HepG2 (cell line): ENCODE results near the gene KCNIP4. TPM values are rescaled to one million over a fixed set of nuclear protein-coding genes. Genes with fewer than 3 reads are reported as not detected.

Source experiments
- CAMTA2 ChIP-seq: sonication (generic); formaldehyde crosslinking; IDR thresholded peaks from 2 replicates; pipeline ENCODE4 v1.4.0; 2020; ENCODE audit warnings: mild to moderate bottlenecking, missing genetic modification reagents, borderline replicate concordance
- GLMP ChIP-seq: sonication (generic); formaldehyde crosslinking; IDR thresholded peaks from 2 replicates; pipeline ENCODE4 v1.9.0; 2021; ENCODE audit warnings: missing genetic modification reagents, mild to moderate bottlenecking, borderline replicate concordance
- JARID2 ChIP-seq: sonication (generic); formaldehyde crosslinking; IDR thresholded peaks from 2 replicates; pipeline ENCODE4 v1.8.1; 2023; ENCODE audit warnings: missing genetic modification reagents, inconsistent platforms; ENCODE audit not compliant: insufficient replicate concordance
- MTA3 ChIP-seq: sonication (generic); formaldehyde crosslinking; IDR thresholded peaks from 2 replicates; pipeline ENCODE4 v1.4.0; 2020; ENCODE audit warnings: missing genetic modification reagents
- MXD3 ChIP-seq: IDR thresholded peaks from 2 replicates; pipeline ENCODE4 v1.6.1; 2016; ENCODE audit warnings: mild to moderate bottlenecking, missing biosample characterization, missing genetic modification reagents
- NR2C2 ChIP-seq: sonication (generic); formaldehyde crosslinking; IDR thresholded peaks from 2 replicates; pipeline ENCODE4 v1.4.0; 2020; ENCODE audit warnings: missing genetic modification reagents, mild to moderate bottlenecking, moderate library complexity, borderline replicate concordance
- POGZ ChIP-seq: sonication (generic); formaldehyde crosslinking; IDR thresholded peaks from 2 replicates; pipeline ENCODE4 v1.4.0; 2020; ENCODE audit warnings: mild to moderate bottlenecking, missing genetic modification reagents
- POLR2AphosphoS5 ChIP-seq: IDR thresholded peaks from 2 replicates; pipeline ENCODE4 v1.6.1; 2012; ENCODE audit warnings: low read depth, low read length
- POLR2G ChIP-seq: fragments of 200-400 bp; formaldehyde crosslinking; IDR thresholded peaks from 2 replicates; pipeline ENCODE4 v1.6.1; 2018; ENCODE audit warnings: mild to moderate bottlenecking, low read depth, low read length, moderate library complexity
- SKI ChIP-seq: fragments of 450-650 bp; IDR thresholded peaks from one replicate; pipeline ENCODE4 v1.6.1; 2018; ENCODE audit warnings: mild to moderate bottlenecking; ENCODE audit not compliant: partially characterized antibody
- TARDBP ChIP-seq: sonication (generic); formaldehyde crosslinking; IDR thresholded peaks from 2 replicates; pipeline ENCODE4 v1.8.0; 2022; ENCODE audit warnings: mild to moderate bottlenecking, missing genetic modification reagents
- THRA ChIP-seq: sonication (generic); formaldehyde crosslinking; IDR thresholded peaks from 2 replicates; pipeline ENCODE4 v1.4.0; 2020; ENCODE audit warnings: missing genetic modification reagents, borderline replicate concordance
- YEATS2 ChIP-seq: sonication (generic); formaldehyde crosslinking; IDR thresholded peaks from 2 replicates; pipeline ENCODE4 v1.4.0; 2020; ENCODE audit warnings: missing genetic modification reagents, borderline replicate concordance
- ZNF274 ChIP-seq: sonication (generic); formaldehyde crosslinking; IDR thresholded peaks from 2 replicates; pipeline ENCODE4 v1.5.1; 2020; ENCODE audit warnings: mild to moderate bottlenecking, missing genetic modification reagents
- ZNF572 ChIP-seq: sonication (generic); formaldehyde crosslinking; IDR thresholded peaks from 2 replicates; pipeline ENCODE4 v1.5.1; 2020; ENCODE audit warnings: mild to moderate bottlenecking, missing genetic modification reagents
- polyA plus RNA-seq, 8 experiments: library from polyadenylated mRNA; depleted of rRNA in 3 of 8; stranded (reverse) in 7 of 8; unstranded in 1 of 8; fragments of >200 nt; fragmentation: Illumina TruSeq in 4 of 8; extraction: Trizol in 4 of 8; gene quantifications; 2 replicates each; pipeline versions ENCODE4 v1.2.1 to v1.2.3, GENCODE V29; 2011 to 2016; ENCODE audit warnings: low read depth in 4 of 8, missing spikeins in 1 of 8, mixed read lengths in 1 of 8; ENCODE audit not compliant: insufficient read depth in 1 of 8
- total RNA-seq, 5 experiments: library from RNA; depleted of rRNA; stranded (reverse); fragments of >200 nt; fragmentation: Illumina TruSeq; extraction: Trizol; gene quantifications; 2 replicates each; pipeline ENCODE4 v1.2.3, GENCODE V29; 2016; ENCODE audit warnings: low read depth in 1 of 5
- TF ChIP-seq, protein P1 (sequence below): sonication (generic); formaldehyde crosslinking; IDR thresholded peaks from 2 replicates; pipeline ENCODE4 v1.4.0; 2020; ENCODE audit warnings: missing genetic modification reagents
- TF ChIP-seq, protein P2 (sequence below): sonication (generic); formaldehyde crosslinking; IDR thresholded peaks from 2 replicates; pipeline ENCODE4 v1.4.0; 2020; ENCODE audit warnings: missing genetic modification reagents, borderline replicate concordance
- TF ChIP-seq, protein P3 (sequence below): sonication (generic); formaldehyde crosslinking; IDR thresholded peaks from 2 replicates; pipeline ENCODE4 v1.5.0; 2020; ENCODE audit warnings: mild to moderate bottlenecking, missing genetic modification reagents

The KCNIP4 gene
- total and polyA plus RNA-seq, 2 of the 13 experiments (the other 11 are each of a cell fraction or from before 2014, with no cell fraction given): 0.09 TPM; not detected in 1

DNA sequence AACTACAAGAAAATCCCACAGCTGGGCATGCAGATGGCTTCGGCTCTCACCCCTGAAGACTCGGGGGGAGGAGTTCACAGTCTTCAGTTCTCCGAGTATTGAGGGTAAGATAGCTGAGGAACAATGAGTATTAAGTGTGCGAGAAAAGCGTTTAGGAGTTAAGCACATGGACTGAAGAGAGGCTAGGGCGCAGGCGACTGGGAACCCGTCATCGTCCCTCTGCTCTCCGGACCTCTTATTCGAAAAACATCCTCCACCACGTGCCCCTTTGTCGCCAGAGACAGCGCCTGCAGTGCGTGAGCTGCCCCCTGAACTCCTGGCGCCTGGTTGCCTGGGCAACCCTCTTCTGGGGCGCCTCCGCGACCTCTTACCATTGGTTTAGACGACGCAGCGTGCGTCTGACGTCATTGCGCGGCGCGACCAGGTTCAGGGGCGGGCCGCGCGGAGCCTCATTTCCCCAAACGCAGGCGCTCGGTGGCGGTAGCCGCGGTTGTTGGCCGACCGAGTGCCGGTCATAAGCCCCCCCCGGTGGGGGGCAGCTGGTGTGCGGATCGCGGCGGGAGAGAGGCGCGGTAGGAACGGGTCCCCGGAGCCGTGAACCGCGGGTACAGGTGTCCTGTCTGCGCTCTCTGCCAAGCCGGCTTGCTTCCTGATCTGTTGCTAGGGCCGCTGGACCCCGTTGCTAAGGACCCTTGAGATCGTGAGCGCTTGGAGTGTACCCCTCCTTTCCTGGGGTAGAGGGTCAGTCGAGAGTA is 1248.4 kb downstream of the KCNIP4 start, which contains the start of gene PACRGL (continued):
- TF ChIP-seq POLR2AphosphoS5 (peak; percentile 71), NR2C2 (CRISPR knock-in tag) (peak; percentile 95), POLR2G (peak; percentile 81), MXD3 (peak; percentile 73; the same call in 1 of the 2 replicates), MTA3 (CRISPR knock-in tag) (no peak), SKI (no peak), ZNF572 (no peak), JARID2 (CRISPR knock-in tag) (peak; percentile 79), POGZ (CRISPR knock-in tag) (peak; percentile 79), YEATS2 (CRISPR knock-in tag) (peak; percentile 85; the same call in 1 of the 2 replicates), ZNF274 (peak; percentile 74; the same call in 1 of the 2 replicates), TARDBP (CRISPR knock-in tag) (no peak), CAMTA2 (CRISPR knock-in tag) (0 out of 2 replicates have a peak, but pooled peaks have one; percentile 46), GLMP (CRISPR knock-in tag) (no peak), THRA (CRISPR knock-in tag) (peak; percentile 38; the same call in 1 of the 2 replicates)
- TF ChIP-seq, protein P1, sequence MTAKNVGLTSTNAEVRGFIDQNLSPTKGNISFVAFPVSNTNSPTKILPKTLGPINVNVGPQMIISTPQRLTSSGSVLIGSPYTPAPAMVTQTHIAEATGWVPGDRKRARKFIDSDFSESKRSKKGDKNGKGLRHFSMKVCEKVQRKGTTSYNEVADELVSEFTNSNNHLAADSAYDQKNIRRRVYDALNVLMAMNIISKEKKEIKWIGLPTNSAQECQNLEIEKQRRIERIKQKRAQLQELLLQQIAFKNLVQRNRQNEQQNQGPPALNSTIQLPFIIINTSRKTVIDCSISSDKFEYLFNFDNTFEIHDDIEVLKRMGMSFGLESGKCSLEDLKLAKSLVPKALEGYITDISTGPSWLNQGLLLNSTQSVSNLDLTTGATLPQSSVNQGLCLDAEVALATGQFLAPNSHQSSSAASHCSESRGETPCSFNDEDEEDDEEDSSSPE: peak; percentile 86
- TF ChIP-seq, protein P2, sequence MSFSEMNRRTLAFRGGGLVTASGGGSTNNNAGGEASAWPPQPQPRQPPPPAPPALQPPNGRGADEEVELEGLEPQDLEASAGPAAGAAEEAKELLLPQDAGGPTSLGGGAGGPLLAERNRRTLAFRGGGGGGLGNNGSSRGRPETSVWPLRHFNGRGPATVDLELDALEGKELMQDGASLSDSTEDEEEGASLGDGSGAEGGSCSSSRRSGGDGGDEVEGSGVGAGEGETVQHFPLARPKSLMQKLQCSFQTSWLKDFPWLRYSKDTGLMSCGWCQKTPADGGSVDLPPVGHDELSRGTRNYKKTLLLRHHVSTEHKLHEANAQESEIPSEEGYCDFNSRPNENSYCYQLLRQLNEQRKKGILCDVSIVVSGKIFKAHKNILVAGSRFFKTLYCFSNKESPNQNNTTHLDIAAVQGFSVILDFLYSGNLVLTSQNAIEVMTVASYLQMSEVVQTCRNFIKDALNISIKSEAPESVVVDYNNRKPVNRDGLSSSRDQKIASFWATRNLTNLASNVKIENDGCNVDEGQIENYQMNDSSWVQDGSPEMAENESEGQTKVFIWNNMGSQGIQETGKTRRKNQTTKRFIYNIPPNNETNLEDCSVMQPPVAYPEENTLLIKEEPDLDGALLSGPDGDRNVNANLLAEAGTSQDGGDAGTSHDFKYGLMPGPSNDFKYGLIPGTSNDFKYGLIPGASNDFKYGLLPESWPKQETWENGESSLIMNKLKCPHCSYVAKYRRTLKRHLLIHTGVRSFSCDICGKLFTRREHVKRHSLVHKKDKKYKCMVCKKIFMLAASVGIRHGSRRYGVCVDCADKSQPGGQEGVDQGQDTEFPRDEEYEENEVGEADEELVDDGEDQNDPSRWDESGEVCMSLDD (CRISPR knock-in tag): peak; percentile 53; the same call in 1 of the 2 replicates
- TF ChIP-seq, protein P3, sequence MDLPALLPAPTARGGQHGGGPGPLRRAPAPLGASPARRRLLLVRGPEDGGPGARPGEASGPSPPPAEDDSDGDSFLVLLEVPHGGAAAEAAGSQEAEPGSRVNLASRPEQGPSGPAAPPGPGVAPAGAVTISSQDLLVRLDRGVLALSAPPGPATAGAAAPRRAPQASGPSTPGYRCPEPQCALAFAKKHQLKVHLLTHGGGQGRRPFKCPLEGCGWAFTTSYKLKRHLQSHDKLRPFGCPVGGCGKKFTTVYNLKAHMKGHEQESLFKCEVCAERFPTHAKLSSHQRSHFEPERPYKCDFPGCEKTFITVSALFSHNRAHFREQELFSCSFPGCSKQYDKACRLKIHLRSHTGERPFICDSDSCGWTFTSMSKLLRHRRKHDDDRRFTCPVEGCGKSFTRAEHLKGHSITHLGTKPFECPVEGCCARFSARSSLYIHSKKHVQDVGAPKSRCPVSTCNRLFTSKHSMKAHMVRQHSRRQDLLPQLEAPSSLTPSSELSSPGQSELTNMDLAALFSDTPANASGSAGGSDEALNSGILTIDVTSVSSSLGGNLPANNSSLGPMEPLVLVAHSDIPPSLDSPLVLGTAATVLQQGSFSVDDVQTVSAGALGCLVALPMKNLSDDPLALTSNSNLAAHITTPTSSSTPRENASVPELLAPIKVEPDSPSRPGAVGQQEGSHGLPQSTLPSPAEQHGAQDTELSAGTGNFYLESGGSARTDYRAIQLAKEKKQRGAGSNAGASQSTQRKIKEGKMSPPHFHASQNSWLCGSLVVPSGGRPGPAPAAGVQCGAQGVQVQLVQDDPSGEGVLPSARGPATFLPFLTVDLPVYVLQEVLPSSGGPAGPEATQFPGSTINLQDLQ (CRISPR knock-in tag): no peak
